NCI-H2107 (cell line): ENCODE measurements around the gene HMG20A.

Source experiments
- DNase-seq: peaks from one replicate; lab custom pipeline; 2025; lab: John Stamatoyannopoulos, UW

The HMG20A gene

DNA sequence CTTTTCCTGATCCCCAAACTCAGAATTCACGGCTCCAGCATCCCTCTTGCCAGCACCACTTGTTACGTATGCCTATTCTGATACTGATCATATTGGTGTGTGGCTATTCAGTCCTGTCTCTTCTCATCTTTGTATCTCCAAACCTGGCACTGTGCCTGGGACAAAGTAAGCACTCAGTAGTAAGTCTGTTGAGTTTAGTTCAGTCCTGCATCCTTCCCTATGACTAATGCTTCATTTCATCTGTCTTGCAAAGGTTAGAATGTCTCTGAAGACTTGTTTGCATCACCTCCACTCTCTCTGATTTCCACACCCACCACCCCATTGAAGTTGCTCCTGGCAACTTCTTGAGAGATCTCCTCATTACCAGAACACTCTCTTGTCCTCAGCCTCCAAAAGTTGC is 80.3 kb downstream of the HMG20A start:
- DNase-seq = no peak

DNA sequence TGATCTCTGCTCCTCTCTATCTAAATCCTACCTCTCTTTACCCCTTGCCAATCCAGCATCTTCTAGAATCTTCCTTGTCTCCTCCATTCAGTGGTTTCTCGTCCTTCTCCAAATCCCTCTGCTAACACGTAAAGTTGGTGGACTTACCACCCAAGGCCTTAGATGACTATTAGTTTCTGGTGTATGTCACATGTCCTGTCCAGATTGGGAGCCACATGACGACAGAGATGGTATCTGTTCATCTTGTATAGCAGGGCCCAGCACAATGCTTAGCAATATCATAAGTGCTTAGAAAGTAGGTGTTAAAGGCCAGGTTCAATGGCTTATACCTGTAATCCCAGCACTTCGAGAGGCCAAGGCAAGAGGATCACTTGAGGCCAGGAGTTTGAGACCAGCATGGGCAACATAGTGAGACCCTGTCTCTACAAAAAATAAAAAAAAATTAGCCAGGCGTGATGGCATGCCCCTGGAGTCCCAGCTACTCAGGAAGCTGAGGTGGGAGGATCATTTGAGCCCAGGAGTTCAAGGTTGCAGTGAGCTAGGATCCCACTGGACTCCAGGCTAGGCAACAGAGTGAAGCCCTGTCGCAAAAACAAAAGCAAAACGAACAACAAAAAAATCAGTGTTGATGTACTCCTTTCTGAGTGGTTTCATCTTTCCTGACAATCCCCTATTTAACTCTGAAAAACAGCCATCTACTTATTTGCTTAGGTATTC is 81.8 kb downstream of the HMG20A start:
- DNase-seq = no peak

DNA sequence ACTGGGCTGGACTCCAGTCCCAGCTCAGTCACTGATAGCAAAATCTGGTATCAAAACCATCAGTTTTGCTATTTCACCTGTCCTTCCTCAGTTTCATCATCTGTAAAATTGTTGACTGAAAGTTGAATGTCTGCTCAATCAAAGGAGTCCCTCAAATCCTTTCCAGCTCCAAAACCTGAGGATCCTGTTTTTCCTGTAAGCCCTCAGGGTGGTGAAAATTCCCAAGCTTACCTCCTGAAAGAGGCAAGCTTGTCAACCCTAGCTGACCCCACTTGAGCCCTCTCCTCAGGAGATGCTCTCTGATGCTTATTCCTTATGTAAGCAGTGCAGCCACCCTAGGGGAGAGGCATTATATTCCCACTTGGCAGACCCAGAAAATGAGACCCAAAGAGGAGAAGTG is 82.6 kb downstream of the HMG20A start:
- no peak for DNase-seq

DNA sequence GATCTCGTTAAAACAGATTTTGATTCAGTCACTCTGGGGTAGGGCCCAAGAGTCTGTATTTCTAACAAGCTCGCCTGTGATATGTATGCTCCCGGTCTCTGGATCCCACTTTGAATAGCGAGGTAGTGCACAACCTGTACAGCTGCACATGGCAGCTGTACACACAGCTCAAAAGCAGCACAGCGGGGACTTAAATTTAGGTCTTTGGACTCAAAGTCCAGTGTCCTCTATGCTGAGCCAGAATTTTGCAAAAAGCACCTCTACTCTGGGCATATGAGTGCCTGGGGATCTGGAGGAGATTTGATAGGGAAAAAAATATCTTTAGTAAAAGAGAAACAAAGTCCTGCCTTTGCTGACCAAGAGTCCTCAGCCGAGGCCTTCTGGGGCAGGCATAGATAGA is 83.1 kb downstream of the HMG20A start:
- DNase-seq = no peak

DNA sequence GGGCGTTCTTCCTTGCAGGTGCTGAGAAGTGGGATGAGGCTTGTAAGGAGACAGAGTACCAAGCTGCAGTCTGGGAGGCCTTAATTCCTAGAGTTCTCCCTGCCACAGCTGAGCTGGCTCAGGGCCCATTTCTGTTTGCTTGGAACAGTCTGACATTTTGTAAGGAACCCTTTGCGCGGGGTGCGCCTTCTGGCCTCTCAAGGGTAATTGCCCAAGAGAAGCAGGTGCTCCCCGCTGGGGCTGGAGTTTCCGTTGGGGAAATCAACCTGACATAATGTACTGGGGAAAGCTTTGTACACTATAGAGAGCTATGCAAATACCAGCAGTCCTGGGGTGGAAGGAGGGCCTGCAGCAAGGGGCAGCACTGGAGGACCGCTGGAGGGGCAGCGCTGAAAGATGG is 83.6 kb downstream of the HMG20A start:
- DNase-seq = peak; percentile 60

DNA sequence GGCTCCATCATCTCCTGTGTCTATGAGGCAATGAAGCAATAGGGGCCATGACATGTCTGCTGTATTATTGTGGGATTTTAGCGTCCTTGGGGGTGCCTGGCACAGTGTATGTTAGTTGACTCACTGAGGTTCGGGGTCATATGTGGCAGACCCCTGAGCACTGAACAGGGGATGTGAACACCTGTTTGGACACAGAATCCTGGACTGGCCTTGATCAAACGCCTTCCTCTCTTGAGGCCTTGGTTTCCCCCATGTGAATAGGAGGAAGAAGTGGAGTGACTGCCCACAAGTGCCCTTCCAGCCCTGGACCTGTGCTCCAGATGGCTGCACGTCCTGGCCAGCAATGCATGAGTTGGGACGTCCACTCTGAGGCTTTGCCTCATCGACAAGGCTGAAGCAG is 84.2 kb downstream of the HMG20A start:
- DNase-seq = no peak

DNA sequence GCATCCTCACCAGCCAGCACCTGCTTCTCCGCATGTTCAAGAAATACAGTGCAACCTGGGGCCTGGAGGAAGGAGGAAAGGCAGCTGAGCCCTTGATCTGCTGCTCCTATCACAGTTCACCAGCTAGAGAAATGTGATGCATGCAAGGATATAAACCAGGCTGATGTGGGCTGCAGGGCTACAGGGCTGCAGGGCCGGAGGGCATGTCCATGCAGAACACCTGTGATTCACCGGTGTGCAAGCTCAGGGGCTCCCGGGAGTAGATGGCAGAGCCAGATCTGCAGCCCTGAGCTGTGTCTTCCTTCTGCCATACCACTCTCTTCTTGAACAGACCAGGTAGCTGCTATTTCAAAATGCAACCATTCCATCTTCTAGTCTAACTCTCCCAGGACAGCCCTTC is 84.9 kb downstream of the HMG20A start:
- no peak for DNase-seq

DNA sequence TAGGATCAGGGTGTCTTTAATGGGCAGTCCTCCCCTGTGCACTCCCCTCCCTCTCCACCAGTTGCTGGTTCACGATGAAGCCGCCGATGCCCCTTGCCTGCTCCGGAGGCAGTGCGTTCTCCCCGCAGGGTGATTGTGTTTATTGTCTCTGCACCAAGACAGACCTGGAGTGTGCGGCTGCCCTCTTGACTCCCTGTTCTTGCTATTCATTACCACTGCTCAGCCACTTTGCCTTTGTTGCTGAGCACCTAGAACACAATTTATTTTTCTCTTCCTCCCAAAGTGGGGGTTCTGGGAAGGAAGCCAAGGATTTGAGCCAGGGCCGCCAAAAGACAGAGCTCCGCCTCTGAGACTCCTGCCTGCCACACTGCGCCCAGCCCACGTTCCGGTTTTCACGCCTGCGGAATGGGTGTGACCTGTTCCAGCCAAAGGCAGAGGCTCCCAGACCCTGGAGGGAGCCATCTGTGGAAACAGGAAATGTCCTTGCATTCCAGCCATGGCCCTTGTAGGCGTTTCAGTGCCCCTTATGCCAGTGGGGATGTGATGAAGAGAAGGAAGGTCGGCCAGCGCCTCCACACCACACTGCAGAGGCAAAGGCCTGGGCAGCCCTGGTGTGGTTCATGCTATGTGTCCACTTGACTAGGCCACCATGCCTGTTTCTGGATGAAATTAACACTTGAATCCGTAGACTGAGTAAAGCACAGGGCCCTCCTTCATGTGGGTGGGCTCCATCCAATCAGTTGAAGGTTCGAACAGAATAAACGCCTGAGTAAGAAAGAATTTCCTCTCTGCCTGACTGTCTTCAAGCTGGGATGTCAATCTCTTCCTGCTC is 85.8 kb downstream of the HMG20A start:
- peak; percentile 80 for DNase-seq

DNA sequence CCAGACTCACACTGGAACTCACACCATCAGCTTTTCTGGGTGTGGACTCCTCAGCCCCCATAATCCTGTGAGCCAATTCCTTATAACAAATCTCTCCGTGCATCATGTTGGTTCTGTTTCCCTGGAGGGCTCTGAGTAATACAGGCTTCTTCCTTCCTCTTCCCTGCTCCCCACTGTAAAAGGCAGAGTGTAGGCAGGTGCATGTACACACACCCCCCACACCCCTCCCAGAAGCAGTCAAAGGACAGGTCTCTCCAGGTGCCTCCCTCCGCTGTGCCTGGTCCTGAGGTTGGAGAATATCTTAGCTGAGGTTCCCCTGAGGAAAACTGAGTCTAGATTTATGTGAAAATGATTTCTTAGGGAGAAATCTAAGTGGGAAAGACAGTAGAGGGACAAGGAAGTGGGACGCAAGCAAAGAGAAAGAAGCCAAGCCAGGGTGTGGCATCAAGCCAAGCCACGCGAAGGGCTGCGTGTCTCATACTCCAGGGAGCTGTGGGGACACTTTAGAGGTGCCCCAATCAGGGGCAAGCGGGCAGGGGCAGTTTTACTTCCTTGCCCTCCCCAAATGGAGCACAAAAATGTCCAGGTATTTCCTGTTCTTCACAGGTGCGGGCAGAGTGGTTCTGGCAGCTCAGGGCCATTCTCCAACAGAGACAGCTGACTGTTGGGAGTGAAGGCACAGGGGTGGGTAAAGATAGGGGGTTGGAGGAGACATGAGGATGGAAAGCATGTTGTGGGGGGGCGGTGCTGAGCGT is 86.6 kb downstream of the HMG20A start:
- DNase-seq = peak; percentile 5

DNA sequence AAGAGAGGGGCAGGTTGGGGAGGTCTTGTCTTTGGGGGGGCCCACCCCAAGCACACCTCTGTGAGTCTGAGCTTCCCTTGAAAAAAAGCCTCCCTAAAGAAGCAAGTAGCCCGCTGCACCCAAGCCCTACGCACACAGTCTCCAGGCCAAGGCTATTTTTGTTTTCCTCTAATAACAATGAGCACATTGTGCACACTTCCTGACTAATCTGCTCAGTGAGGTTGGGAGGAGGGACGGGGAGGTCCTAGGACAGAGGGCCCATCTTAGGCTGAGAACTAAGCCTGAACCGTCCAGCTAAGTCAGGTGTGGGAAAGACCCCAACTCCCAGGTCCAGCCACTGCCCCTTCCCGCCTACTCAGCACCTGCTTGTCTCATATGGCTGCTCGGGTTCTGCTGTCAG is 87.2 kb downstream of the HMG20A start:
- DNase-seq = no peak

DNA sequence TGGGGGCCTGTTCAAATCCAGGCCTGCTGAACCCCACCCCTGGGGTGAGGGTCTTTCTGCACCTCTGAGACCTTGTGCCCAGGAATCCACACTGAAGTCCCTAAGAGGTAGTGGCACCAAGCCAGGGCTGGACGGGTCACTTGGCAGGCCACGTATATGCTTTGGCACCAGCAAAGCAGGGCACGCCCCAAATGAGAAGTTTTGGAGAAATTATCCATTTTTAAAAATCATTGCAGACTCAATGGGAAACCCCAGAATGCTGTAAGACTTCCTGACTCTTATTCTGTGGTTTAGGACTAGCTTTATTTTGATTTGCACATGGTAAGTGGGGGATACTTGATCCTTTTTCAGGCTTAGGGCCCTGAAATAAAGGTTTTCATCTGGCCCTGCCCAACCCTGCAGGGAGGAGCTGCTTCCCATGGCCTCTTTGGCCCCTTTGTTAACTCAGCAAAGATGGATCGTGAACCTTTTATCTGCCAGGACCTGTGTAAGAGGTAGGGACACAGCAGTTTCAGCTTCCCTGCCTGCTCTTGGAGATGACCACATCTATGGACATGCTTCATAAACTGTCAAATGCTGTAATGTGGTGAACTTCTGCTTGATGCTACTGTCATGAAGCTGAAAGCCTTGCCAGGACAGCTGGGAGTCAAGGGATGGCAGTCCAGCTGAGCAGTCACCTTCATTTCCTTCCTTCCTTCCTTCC is 88.0 kb downstream of the HMG20A start:
- DNase-seq = no peak

DNA sequence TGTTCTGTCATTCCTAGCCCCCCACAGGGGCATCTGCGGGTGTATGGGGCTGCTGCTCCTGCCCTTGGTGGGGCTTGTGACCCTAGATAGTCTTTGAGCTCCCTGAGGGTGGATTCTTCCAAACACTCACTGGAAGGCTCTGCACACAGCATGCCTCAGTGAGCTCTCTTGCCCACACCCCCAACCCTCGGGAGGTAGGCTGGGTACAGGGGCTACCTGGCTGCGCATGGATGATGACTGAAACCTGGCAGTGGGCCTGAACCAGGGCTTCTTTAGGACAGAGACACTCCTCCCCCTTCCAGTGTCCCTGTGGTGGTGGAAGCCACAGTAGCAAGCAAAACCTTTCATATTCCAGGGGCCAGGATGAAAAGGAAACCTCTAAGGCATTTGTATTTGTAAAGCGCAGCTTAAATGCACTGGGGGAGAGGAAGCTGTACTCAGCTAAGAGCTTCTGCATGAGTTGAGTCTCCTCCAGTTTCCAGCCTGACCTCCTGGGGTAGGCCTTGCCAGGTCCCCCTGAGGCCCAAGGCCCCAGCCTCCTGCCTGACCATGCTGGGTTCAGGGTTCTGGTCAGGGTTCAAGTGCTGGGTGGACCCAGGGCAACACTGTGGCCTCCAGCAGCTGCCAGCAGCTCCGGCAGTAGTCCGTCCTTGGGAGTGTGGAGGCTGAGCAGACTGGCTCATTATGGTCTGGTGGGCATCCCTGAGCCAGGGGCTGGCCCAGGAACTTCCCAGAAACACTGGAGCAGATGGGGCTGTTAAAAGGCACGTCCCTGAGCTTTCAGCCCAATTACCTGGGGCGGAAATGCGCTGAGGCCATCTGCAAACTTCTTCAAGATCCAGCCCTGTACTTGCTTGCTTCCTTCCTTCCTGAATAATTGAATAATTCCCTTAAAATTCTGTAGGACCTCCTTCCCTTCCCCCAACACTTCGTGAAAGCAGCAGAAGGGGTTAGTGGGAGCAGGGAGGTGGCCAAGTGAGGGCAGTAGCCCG is 89.7 kb downstream of the HMG20A start:
- no peak for DNase-seq

DNA sequence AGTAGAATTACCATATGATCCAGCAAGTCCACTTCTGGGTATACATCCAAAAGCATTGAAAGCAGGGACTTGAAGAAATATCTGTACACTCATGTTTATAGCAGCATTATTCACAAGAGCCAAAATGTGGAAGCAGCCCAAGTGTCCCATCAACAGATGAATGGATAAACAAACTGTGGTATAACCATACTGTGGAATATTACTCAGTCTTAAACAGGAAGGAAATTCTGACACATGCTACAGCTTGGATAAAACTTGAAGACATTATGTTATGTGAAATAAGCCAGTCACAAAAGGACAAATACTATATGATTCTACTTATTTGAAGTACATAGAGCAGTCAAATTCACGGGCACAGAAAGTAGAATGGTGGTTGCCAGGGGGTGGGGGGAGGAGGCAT is 91.2 kb downstream of the HMG20A start:
- no peak for DNase-seq

DNA sequence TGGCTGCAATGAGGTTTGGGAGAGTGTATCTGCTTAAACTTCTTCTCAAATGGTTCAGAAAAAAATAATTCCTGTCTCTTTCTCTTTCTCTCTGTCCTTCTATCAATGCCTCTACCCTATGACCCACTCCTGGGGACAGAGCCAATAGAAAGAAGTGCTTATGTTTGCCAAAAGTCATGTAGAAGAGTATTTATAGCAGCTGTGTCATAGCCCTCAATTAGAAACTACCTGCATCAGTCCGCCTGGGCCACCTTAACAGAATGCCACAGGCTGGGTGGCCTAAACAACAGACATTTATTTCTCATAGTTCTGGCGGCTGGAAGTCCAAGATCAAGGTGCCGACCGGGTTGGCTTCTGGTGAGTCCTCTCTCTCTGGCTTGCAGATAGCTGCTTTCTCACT is 92.5 kb downstream of the HMG20A start:
- DNase-seq = no peak

DNA sequence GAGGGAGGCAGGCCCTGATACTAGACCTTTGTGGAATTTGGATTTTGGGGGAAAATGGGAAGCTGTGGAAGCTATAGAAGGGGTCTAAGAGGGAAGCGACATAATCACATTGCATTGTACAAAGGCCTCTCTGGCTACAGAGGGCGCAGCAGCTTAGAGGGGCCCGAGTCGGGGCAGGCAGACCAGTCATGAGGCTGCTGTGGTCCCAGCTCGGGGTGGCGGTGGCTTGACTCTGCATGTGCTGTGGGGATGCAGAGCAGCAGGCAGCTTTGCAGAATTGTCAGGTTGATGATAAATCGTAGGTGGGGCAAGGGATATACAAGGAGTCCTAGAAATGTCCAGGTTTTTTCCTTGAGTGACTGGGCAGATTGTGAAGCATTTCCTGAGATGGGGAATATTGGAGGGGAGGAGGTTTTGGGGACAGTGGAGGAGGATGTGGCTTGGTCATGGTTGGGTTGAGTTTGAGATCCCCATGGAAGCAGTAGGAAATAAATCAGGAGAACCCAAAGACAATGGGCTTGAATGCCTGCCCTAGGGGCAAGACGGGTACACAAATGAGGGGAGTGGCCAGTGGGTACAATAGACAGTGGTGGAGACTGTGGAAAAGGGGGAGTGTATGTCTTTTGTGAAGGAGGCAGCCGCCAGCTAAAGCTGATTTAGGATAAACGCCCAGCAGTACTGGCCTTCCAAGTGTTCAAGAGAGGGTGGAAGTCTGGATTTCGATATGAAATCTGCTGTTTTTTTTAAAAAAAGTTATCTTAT is 94.1 kb downstream of the HMG20A start:
- no peak for DNase-seq

DNA sequence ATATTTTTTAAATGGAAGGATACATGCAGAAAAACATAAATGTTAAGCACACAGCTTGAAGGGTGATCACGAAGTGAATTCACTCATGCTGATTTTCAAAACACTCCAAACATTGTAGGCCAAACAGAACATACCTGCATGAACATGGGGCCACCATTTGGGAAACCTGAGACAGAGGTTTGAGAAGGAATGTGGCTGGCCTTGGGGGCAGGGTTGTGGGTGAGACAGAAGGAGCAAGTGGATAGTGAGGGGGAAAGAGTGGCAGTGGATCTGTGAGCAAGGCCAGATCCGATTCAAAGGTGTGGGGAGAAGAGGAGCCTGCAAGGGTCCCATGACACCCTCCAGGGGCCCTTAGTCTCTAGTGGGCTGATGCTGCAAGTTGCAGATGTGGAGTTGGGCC is 94.9 kb downstream of the HMG20A start:
- DNase-seq = no peak

DNA sequence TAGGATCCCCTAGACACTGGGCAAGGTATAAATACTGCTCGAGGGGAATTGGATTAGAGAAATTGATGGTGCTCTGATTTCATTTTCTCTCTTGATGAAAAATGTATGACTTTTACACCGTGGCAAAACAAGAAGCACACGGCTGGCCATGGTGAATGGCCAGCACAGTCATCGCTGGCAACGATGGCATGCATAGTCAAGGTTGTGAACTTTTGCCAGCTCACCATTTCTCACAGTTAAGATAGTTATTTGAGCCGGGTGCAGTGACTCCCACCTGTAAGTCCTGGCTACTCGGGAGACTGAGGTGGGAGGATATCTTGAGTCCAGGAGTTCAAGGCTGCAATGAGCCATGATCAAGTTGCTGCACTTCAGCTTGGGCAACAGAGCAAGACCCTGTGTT is 95.4 kb downstream of the HMG20A start:
- DNase-seq = no peak

DNA sequence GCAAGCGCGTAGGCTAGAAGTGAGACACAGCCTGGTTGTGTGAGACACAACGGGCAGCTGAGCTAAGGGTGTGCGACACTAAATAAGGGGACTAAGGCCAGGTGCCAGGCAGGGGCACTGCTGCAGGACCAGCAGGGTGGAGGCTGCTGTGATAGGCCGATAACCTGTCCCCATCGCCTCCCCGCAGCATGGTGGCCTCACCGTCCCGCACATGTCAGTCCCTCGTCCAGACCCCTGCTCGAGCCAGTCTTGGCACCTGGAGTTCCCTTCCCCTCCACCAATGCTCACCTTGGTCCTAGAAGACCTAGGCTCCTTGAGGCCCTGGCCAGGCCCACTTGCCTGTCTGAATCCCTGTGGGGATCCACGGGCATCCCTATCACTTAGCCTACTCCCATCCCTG is 96.1 kb downstream of the HMG20A start:
- DNase-seq = no peak

DNA sequence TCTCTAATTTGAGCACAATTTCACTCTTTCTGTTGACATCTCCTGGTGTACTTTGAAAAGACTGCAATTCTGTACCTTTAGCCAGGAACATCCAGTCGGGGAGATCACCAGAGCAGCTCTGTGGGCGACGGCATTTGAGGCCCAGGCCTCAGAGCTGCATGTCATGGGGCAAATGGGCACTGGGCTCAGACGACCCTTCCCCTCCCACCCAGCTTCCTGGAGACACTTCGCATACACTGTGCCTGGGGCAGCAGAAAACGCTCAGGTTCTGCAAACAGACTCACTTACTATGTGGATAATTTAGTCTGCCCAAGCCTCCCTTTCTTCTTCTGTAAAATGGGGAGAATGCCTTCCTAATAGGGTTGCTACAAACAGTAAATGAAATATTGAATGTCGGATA is 96.9 kb downstream of the HMG20A start:
- no peak for DNase-seq

DNA sequence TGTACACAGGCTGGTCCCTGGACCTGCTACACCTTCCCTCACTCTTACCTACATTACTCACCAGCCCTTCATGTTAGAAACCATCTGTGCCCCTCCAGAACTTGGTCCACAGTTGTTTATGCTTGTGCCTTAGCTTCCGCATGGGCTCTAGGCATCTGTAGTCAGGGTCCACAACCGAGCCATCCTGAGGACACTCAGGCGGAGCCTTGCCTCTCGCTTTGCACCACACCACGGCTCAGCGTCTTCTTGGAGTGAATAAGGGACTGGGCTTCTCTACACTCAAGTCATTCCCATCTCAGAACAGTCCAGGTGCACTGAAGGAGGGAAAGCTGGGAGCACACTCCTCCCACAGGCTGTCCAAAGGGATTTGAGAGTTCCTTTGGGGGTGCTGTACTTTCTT is 97.8 kb downstream of the HMG20A start:
- DNase-seq = no peak
